Measurements from ENCODE around the gene GP5. TPM values are rescaled to one million over a fixed set of nuclear protein-coding genes. Genes with fewer than 3 reads are reported as not detected.

Gene GP5
- total and polyA plus RNA-seq, 3 donors from 2014 or later: 0.06 to 0.16 TPM; not detected in 1

- Histone ChIP-seq H3K4me3 (no peak overlapping the region), H3K9me3 (no peaks in the 10 kb centered on the region), H3K36me3 (ENCODE audit: low read depth, missing control alignments) (no peaks in the 10 kb centered on the region), H3K27ac (no peak overlapping the region), H3K4me1 (no peaks in the 10 kb centered on the region), H3K27me3 (no peaks in the 10 kb centered on the region)
- WGBS, 2 donors: 83 to 91% methylated on average over 9 of the region's 9 CpGs
- intact Hi-C loops (cut with DNase I; ENCODE audit: low total_unique reads): no loop called here
- TF ChIP-seq POLR2A (IDR thresholded peaks at IDR 0.05) (no peak), CTCF (IDR thresholded peaks at IDR 0.05) (no peak)
- no peak for DNase-seq
Measured at GRCh38 chr3:194382892-194383223, 16.2 kb downstream of the GP5 start.

DNA sequence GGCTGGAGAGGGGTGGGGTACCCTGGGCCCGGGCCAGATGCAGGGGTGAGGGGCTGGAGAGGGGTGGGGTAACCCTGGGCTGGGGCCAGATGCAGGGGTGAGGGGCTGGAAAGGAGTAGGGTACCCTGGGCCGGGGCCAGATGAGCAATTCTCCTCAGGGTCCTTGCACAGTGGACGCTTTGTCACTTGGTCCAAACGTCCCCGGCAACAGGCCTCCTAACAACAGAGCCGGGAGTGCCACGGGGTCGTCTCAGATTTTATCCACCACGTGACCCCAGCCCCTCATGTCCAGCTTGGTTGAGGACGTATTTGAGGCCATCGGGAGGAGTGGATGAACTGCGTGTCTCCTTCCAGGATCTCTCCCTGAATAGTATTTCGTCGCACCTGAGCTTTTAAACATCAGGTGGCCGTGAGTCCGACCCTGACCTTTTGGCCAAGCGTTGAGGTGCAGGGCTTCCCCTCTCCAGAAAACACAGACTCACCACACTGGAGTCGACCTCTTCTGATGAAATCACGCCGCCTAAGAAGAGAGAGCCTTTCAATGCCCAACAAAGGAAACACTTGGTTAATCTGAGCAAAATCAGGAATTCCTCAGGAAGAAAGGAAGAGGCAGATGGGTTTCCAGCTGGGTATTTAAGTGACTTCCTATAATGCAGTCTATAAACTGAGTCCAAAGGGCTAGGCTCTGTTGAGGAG is 16.7 kb downstream of the GP5 start:
- H3K27me3 ChIP-seq: no peaks in the 10 kb centered on the region
- H3K4me1 ChIP-seq: no peaks in the 10 kb centered on the region
- H3K4me3 ChIP-seq: no peak overlapping the region
- 85 to 93% methylated on average over 19 to 20 of the region's 20 CpGs for WGBS, 2 donors
- H3K9me3 ChIP-seq: no peaks in the 10 kb centered on the region
- intact Hi-C loops (cut with DNase I; ENCODE audit: low total_unique reads): no loop called here
- no peak overlapping the region for H3K27ac ChIP-seq
- H3K36me3 ChIP-seq (ENCODE audit: low read depth, missing control alignments): no peaks in the 10 kb centered on the region
- TF ChIP-seq POLR2A (IDR thresholded peaks at IDR 0.05) (no peak), CTCF (IDR thresholded peaks at IDR 0.05) (no peak)
- no peak for DNase-seq

DNA sequence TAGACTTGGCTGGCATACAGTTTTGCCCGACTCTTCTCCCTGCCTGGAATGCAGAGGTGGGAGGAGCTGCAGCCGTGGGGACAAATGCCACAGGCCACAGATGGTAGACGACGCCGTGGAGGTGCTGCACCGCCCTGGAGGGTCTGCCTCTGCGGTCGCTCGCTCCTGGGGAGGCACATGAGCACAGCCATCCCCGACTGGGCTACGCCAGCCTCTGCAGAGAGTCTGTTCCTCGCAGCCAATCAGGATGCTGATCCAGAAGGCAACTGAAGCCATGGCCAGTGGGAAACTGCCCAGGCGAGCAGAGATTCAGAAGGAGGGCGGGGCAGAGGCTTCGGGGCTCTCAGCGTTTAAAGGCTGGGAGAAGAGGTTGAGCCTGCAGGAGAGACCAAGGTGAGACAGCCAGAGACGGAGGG is 17.6 kb downstream of the GP5 start:
- H3K36me3 ChIP-seq (ENCODE audit: low read depth, missing control alignments): no peaks in the 10 kb centered on the region
- H3K27ac ChIP-seq: no peak overlapping the region
- no peak overlapping the region for H3K4me3 ChIP-seq
- DNase-seq: no peak
- H3K9me3 ChIP-seq: no peaks in the 10 kb centered on the region
- WGBS, 2 donors: 46 to 62% methylated on average over 10 to 17 of the region's 17 CpGs
- no peaks in the 10 kb centered on the region for H3K4me1 ChIP-seq
- intact Hi-C loops (cut with DNase I; ENCODE audit: low total_unique reads): no loop called here
- H3K27me3 ChIP-seq: no peaks in the 10 kb centered on the region
- TF ChIP-seq CTCF (IDR thresholded peaks at IDR 0.05) (no peak), POLR2A (IDR thresholded peaks at IDR 0.05) (no peak)

DNA sequence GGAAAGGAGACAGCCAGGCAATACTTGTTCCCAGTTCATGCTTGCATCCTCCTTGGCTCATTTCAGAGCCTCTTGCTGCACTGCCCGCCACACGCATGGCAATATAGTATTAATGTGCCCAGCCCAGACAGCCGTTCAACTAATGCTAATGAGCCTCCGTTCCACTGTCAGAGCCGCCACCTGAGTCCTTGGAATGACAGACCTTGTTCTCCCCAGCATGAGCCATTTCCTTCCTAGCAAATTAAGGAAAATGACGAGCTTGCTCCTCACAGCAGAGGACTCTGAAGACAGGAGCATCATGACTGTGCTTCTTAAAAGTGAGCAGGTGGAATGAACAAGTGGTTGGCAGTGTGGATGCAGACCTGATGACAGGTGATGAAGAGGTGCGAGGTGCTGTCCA is 18.7 kb downstream of the GP5 start:
- no peak for DNase-seq
- Histone ChIP-seq H3K27me3 (no peaks in the 10 kb centered on the region), H3K4me3 (no peak overlapping the region), H3K36me3 (ENCODE audit: low read depth, missing control alignments) (no peaks in the 10 kb centered on the region), H3K9me3 (no peaks in the 10 kb centered on the region), H3K4me1 (no peaks in the 10 kb centered on the region), H3K27ac (no peak overlapping the region)
- intact Hi-C loops (cut with DNase I; ENCODE audit: low total_unique reads): no loop called here
- whole genome bisulfite sequencing, 2 donors: 82 to 84% methylated on average over 7 of the region's 7 CpGs
- no peak for TF ChIP-seq POLR2A (IDR thresholded peaks at IDR 0.05)
- TF ChIP-seq CTCF (IDR thresholded peaks at IDR 0.05): no peak

DNA sequence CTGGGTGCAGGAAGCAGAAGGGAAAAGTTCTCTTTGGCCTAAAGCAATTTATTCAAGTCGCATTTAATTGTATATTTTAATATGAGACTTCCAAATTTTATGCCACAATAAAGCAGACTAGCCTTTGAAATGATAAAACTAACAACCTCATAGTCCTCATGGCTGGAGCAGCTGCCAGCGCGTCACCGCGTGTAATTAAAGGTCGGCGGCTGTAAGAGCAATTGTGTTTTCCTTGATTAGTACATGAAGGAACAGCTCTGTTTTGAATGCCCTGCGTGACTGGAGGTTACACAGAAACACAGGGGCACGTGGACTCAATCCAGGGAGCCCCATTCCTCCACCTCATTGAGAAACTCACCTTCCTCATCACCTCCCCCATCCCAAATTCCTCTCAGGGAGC is 19.4 kb downstream of the GP5 start:
- H3K27ac ChIP-seq: no peak overlapping the region
- no peaks in the 10 kb centered on the region for H3K27me3 ChIP-seq
- no peak for TF ChIP-seq CTCF (IDR thresholded peaks at IDR 0.05)
- no peak for TF ChIP-seq POLR2A (IDR thresholded peaks at IDR 0.05)
- no peaks in the 10 kb centered on the region for H3K9me3 ChIP-seq
- no peaks in the 10 kb centered on the region for H3K36me3 ChIP-seq (ENCODE audit: low read depth, missing control alignments)
- H3K4me3 ChIP-seq: no peak overlapping the region
- intact Hi-C loops (cut with DNase I; ENCODE audit: low total_unique reads): no loop called here
- H3K4me1 ChIP-seq: no peaks in the 10 kb centered on the region
- WGBS, 2 donors: 85 to 90% methylated on average over 9 of the region's 9 CpGs
- no peak for DNase-seq

Measured in testis (tissue), 3 donors.